ENCODE measurements around the gene TGFBR3. TPM values are rescaled to one million over a fixed set of nuclear protein-coding genes. Genes with fewer than 3 reads are reported as not detected.

The TGFBR3 gene
- total and polyA plus RNA-seq, 2 of the 4 experiments (the other 2 are of a cell fraction) = 3.0 to 11.3 TPM

- dilution Hi-C loops (cut with HindIII; ENCODE audit: low sequenced_read_pairs, unreplicated experiment) (no loop called here), intact Hi-C loops (cut with micrococcal nuclease) (no loop called here), in situ Hi-C loops (cut with MboI; ENCODE audit: low sequenced_read_pairs) (no loop called here)
- Histone ChIP-seq H3K14ac (replicated peaks; ENCODE audit: low read depth, low read length) (no peak overlapping the region), H2AFZ (replicated peaks; ENCODE audit: low read length, poor library complexity) (no peak overlapping the region), H4K20me1 (ENCODE audit: insufficient read depth, low read length) (no peaks in the 10 kb centered on the region), H3K79me1 (ENCODE audit: low read depth in 1 of 2, low read length in 2 of 2) (peaks cover 2 to 13% of the 10 kb centered on the region in 2 experiments; a peak in 2 of 4 replicates), H2BK5ac (ENCODE audit: low read depth, low read length, poor library complexity, severe bottlenecking) (no peak overlapping the region), H3K9me1 (ENCODE audit: insufficient read depth, low read length) (peaks cover 4% of the 10 kb centered on the region; the same call in 1 of the 2 replicates), H3K4ac (ENCODE audit: low read depth, low read length) (no peak overlapping the region), H3K27me3 (ENCODE audit: control insufficient read depth, insufficient read depth, low read length) (0 out of 2 replicates have a peak, but pooled peaks cover 2% of the 10 kb centered on the region), H2BK15ac (ENCODE audit: low read depth, low read length) (no peak overlapping the region), H3K4me1 (ENCODE audit: control insufficient read depth, insufficient read depth, low read length) (peaks cover 13% of the 10 kb centered on the region; the same call in 1 of the 2 replicates), H3K23ac (ENCODE audit: low read depth, low read length) (no peak overlapping the region), H4K8ac (ENCODE audit: low read depth in 2 of 2, low read length in 2 of 2) (no peak overlapping the region), H4K5ac (ENCODE audit: low read depth, low read length) (no peak overlapping the region), H3K18ac (ENCODE audit: low read depth, low read length) (no peak overlapping the region), H3K36me3 (ENCODE audit: control insufficient read depth, insufficient read depth, low read length) (no peaks in the 10 kb centered on the region), H3K4me2 (ENCODE audit: low read depth, low read length) (no peak overlapping the region), H2BK120ac (ENCODE audit: low read depth, low read length) (no peak overlapping the region), H3K9ac (ENCODE audit: low read depth, low read length) (no peak overlapping the region), H3K4me3 (ENCODE audit: insufficient read depth, low read depth, low read length) (no peak overlapping the region), H3K9me3 (ENCODE audit: control insufficient read depth, insufficient read depth, low read length) (no peaks in the 10 kb centered on the region), H2AK9ac (replicated peaks; ENCODE audit: low read depth, low read length, poor library complexity) (no peak overlapping the region), H3K56ac (ENCODE audit: extremely low read depth, insufficient read depth, low read length) (no peak overlapping the region), H3K27ac (ENCODE audit: insufficient read depth, low read length) (no peak overlapping the region), H4K91ac (ENCODE audit: insufficient read depth, low read depth, low read length) (no peak overlapping the region), H2BK20ac (ENCODE audit: low read depth, low read length) (no peak overlapping the region), H2AK5ac (ENCODE audit: low read depth, low read length) (no peak overlapping the region)
- WGBS, 2 experiments (ENCODE audit: extremely low coverage in 2 of 2, insufficient read length in 1 of 2) = no CpG with 5 or more reads among the region's 5 CpGs
- CTCF ChIA-PET = interaction anchor here (0.9 kb wide), 1 partner anchor 12 kb away, joined by 3 read pairs; no protein-coding TSS in a partner anchor
- ATAC-seq (ENCODE audit: low read depth) (no peak), DNase-seq (no peak)
- POLR2A ChIA-PET (ENCODE audit: unreplicated experiment) = no interaction called here
- TF ChIP-seq FOS (IDR thresholded peaks at IDR 0.05; ENCODE audit: low read depth, low read length) = no peak
- no TSS peak for BruUV-seq (replicated peaks)
These were observed 77.9 kb downstream of the TGFBR3 start for GRCh38 chr1:91807921-91808620.
